Measurements from ENCODE around the gene ARID1B.

GRCh38 chr6:156841508-156841907, 64.3 kb downstream of the ARID1B start:
- TF ChIP-seq CTCF (IDR thresholded peaks at IDR 0.05) = no peak
- TF ChIP-seq EZH2 (IDR thresholded peaks at IDR 0.05) = no peak
- TF ChIP-seq EZH2phosphoT487 (IDR thresholded peaks at IDR 0.05) = no peak

Data from neural progenitor cell (in vitro differentiated cells).